Subcutaneous adipose tissue (tissue), 4 donors: ENCODE measurements around the gene NKAP. TPM values are rescaled to one million over a fixed set of nuclear protein-coding genes. Genes with fewer than 3 reads are reported as not detected.

Experiments
- total RNA-seq, 4 donors: library from RNA; depleted of rRNA; stranded (reverse); fragments of >200 nt; gene quantifications; one replicate each; pipeline ENCODE4 v1.1.0, GENCODE V29; 2016
- TF ChIP-seq, protein P1 (sequence below): fragments of 450-650 bp; IDR thresholded peaks from one replicate; pipeline ENCODE4 v1.5.1; 2016; ENCODE audit warnings: low read depth, mild to moderate bottlenecking, control low read depth, antibody characterized with exemption, moderate library complexity

The NKAP gene
- total RNA-seq, 4 donors from 2014 or later = 5.1 to 7.2 (median 6.2) TPM

DNA sequence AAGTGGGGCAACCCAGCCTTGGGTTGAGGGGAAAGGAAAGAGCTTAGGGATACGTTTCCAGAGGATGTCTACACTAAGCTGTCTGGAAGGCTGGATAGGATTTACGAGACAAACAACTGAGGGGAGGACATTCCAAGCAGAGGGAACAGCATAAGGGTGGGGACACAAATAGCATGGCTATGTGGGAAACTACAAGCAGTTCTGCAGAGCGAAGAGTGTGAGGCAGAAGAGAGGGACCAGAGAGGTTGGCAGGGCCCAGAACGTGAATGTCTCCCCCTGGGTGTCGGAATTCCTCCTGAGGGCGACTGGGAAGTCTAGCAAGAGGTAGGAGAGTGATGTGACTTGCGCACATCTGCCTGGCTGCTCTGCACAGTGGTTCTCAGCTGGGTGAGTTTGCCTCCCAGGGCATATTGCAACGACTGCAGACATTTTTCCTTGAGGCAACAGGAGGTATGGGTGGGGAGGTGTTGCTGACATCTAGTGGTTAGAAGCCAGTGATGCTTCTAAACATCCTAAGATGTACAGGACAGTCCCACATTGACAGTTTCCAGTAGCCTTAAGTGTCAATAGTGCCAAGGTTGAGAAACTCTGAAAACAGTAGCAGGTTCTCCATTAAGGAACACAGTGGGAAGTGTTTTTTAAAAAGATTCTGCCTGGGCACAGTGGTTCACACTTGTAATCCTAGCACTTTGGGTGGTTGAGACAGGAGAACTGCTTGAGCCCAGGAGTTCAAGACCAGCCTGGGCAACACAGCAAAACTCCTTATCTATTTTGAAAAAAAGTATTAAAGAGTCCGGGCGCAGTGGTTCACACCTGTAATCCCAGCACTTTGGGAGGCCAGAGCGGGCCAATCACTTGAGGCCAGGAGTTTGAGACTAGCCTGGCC is 62.8 kb downstream of the NKAP start:
- TF ChIP-seq, protein P1, sequence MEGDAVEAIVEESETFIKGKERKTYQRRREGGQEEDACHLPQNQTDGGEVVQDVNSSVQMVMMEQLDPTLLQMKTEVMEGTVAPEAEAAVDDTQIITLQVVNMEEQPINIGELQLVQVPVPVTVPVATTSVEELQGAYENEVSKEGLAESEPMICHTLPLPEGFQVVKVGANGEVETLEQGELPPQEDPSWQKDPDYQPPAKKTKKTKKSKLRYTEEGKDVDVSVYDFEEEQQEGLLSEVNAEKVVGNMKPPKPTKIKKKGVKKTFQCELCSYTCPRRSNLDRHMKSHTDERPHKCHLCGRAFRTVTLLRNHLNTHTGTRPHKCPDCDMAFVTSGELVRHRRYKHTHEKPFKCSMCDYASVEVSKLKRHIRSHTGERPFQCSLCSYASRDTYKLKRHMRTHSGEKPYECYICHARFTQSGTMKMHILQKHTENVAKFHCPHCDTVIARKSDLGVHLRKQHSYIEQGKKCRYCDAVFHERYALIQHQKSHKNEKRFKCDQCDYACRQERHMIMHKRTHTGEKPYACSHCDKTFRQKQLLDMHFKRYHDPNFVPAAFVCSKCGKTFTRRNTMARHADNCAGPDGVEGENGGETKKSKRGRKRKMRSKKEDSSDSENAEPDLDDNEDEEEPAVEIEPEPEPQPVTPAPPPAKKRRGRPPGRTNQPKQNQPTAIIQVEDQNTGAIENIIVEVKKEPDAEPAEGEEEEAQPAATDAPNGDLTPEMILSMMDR = no peak

DNA sequence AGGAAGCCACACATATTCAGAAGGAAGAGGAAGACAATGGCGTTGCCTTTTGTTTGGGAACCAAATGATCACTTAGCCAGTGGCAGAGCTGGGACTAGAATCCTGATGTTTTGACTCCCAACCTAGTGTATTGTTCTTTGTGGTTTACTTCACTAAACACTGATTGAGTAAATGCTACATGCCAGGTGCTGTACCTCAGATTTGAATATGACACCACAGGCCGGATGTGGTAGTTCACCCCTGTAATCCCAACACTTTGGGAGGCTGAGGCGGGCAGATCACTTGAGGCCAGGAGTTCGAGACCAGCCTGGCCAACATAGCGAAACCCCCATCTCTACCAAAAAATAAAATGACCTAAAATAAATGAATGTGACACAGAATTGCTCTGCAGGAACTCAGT is 63.5 kb downstream of the NKAP start:
- TF ChIP-seq, protein P1 = no peak

DNA sequence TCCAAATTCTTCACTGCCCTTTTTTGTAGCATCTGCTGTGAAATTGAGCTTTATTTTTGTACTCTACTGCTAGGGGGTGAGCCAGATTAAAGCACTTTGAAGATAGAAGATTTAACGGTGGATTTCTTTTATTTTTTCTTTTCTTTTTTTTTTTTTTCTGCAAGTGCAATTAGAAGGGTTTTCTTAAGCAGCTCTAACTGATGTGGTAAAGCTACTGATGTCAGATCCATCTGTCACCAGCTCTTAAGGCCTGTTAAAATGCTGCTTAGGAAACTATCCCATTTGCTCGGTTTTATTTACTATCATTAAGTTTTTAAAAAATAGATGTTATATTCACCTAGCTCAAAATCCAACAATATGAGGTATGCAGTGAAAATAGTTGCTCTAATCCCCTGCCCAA is 64.8 kb downstream of the NKAP start:
- TF ChIP-seq, protein P1 = no peak

DNA sequence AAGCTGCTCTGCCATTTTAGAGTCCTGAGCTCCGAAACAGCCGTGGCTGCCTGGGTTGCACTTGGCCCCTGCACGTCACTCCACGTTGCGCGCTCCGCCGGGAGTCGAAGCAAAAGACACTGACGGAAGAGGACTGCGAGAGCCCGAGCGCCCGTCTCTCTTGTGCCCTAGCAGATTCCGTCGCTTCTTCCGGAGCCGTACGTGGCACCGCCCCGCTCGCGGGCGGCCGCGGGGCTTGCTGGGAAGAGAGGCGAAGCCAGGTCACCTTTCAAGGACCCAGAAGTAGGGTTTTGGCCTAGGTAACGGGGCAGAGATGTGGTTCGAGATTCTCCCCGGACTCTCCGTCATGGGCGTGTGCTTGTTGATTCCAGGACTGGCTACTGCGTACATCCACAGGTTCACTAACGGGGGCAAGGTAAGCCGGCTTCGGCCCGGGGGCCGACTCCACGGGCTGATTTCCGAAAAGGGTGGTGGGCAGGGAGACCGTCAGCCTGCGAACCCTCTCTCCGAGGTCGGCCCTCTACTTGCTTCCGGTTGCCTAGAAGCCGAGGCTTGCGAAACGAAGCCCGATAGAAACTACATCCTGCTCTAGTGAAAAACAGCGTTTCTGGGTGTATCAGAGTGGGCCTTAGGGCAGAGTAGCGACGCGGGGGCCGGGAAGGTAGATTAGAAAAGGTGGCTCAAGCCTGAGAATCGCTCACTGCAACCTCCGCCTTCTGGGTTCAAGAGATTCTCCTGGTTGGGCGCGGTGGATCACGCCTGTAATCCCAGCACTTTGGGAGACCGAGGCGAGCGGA is 71.8 kb downstream of the NKAP start, which contains the start of the genes NDUFA1 and RNF113A:
Gene NDUFA1, plus strand, starts transcription at position 234 of the 797 bp plus-strand sequence. Its CDS starts 80 bp downstream, at position 314.
Gene RNF113A, minus strand, starts transcription at position 135 of the 797 bp plus-strand sequence. Its CDS starts 120 bp downstream, at position 15.
- TF ChIP-seq, protein P1 = no peak

DNA sequence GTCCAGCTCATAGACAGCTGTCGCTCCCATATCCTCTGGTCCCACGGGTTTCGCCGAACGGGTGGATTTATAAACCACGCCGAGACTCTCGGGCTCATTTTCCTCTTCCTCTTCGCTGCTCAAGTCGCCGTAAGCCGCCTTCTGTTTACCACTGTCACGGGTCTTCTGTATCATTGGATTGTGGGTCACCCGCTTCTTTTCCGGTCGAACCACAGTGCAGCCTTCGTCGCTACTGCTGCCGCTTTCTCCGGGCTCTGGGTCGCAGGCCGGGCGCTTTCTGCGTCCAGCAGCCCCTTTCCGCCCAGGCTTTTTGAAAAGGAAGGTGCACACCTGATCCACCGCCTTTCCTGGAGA is 72.3 kb downstream of the NKAP start:
- TF ChIP-seq, protein P1 = no peak

Other genes starting within 250 kb of the NKAP start
- 1 to 10 TPM in 2 of 4 donors, not detected in 2; 1.5 to 3.4 TPM for gene SOWAHD, start 185.2 kb downstream of the NKAP start, total RNA-seq
- 1,000 to 10,000 TPM; 4,874 to 7,757 (median 5,738) TPM for gene RPL39, start 152.1 kb downstream of the NKAP start, total RNA-seq
- gene UPF3B, start 90.8 kb downstream of the NKAP start, total RNA-seq = 1 to 10 TPM; 6.3 to 7.9 (median 6.9) TPM
- gene RNF113A, start 72.0 kb downstream of the NKAP start, total RNA-seq = 10 to 100 TPM in 3 of 4 donors, 1 to 10 TPM in 1; 7.5 to 16.5 (median 11.9) TPM
- 100 to 1,000 TPM in 1 of 4 donors, 10 to 100 TPM in 3; 50.7 to 105 (median 57.8) TPM for gene NDUFA1, start 71.9 kb downstream of the NKAP start, total RNA-seq
- not detected for gene AKAP14, start 47.9 kb downstream of the NKAP start, total RNA-seq
- gene RHOXF2B, start 133.9 kb upstream of the NKAP start, total RNA-seq = not detected
- gene RHOXF1, start 172.2 kb upstream of the NKAP start, total RNA-seq = 1 to 10 TPM; 1.0 to 4.7 (median 1.9) TPM
- not detected for gene RHOXF2, start 214.9 kb upstream of the NKAP start, total RNA-seq